ENCODE results near the gene ACACB.

Gene ACACB

GRCh38 chr12:109174468-109174867 lies 58.1 kb downstream of the ACACB start:
- Histone ChIP-seq H3K36me3 (peaks cover under 1% of the 10 kb centered on the region), H3K4me1 (ENCODE audit: control insufficient read depth in 1 of 2, insufficient read depth in 1 of 2, low read depth in 1 of 2, low read length in 1 of 2) (peaks cover 38 to 39% of the 10 kb centered on the region in 2 experiments), H3K4me3 (ENCODE audit: low read depth in 1 of 2, low read length in 1 of 2) (no peak overlapping the region), H3K9me3 (no peaks in the 10 kb centered on the region), H3K27ac (no peak overlapping the region), H3K27me3 (no peaks in the 10 kb centered on the region)
- TF ChIP-seq CTCF (IDR thresholded peaks at IDR 0.05), result no peak

- H3K27ac ChIP-seq, result peak overlapping the region; percentile 48
- no peaks in the 10 kb centered on the region for H3K9me3 ChIP-seq
- peaks cover 9% of the 10 kb centered on the region for H3K36me3 ChIP-seq
- H3K4me3 ChIP-seq (ENCODE audit: low read depth in 1 of 2, low read length in 1 of 2), result no peak overlapping the region
- H3K27me3 ChIP-seq, result no peaks in the 10 kb centered on the region
- no peak for TF ChIP-seq CTCF (IDR thresholded peaks at IDR 0.05)
- H3K4me1 ChIP-seq (ENCODE audit: control insufficient read depth in 1 of 2, insufficient read depth in 1 of 2, low read depth in 1 of 2, low read length in 1 of 2), result peaks cover 20 to 22% of the 10 kb centered on the region in 2 experiments
Observed at GRCh38 chr12:109178532-109178931, 62.1 kb downstream of the ACACB start.

GRCh38 chr12:109179927-109180326 lies 63.5 kb downstream of the ACACB start:
- Histone ChIP-seq H3K4me1 (ENCODE audit: control insufficient read depth in 1 of 2, insufficient read depth in 1 of 2, low read depth in 1 of 2, low read length in 1 of 2) (peaks cover 20 to 22% of the 10 kb centered on the region in 2 experiments), H3K36me3 (peaks cover 9% of the 10 kb centered on the region), H3K4me3 (ENCODE audit: low read depth in 1 of 2, low read length in 1 of 2) (no peak overlapping the region), H3K27me3 (no peaks in the 10 kb centered on the region), H3K27ac (no peak overlapping the region), H3K9me3 (no peaks in the 10 kb centered on the region)
- TF ChIP-seq CTCF (IDR thresholded peaks at IDR 0.05), result no peak

- H3K9me3 ChIP-seq, result no peaks in the 10 kb centered on the region
- H3K27ac ChIP-seq, result no peak overlapping the region
- peaks cover 22 to 24% of the 10 kb centered on the region in 2 experiments for H3K4me1 ChIP-seq (ENCODE audit: control insufficient read depth in 1 of 2, insufficient read depth in 1 of 2, low read depth in 1 of 2, low read length in 1 of 2)
- peaks cover 14% of the 10 kb centered on the region for H3K36me3 ChIP-seq
- H3K4me3 ChIP-seq (ENCODE audit: low read depth in 1 of 2, low read length in 1 of 2), result no peak overlapping the region
- no peaks in the 10 kb centered on the region for H3K27me3 ChIP-seq
- TF ChIP-seq CTCF (IDR thresholded peaks at IDR 0.05), result no peak
Observed at GRCh38 chr12:109182041-109182839, 65.9 kb downstream of the ACACB start.

GRCh38 chr12:109185441-109185840 lies 69.1 kb downstream of the ACACB start:
- Histone ChIP-seq H3K27ac (no peak overlapping the region), H3K36me3 (peaks cover 9% of the 10 kb centered on the region)

More at GRCh38 chr12:109185441-109185840, 69.1 kb downstream of the ACACB start:
- peaks cover 7 to 8% of the 10 kb centered on the region in 2 experiments for H3K4me1 ChIP-seq (ENCODE audit: control insufficient read depth in 1 of 2, insufficient read depth in 1 of 2, low read depth in 1 of 2, low read length in 1 of 2)
- no peak overlapping the region for H3K4me3 ChIP-seq (ENCODE audit: low read depth in 1 of 2, low read length in 1 of 2)
- no peaks in the 10 kb centered on the region for H3K9me3 ChIP-seq
- TF ChIP-seq CTCF (IDR thresholded peaks at IDR 0.05), result no peak
- no peaks in the 10 kb centered on the region for H3K27me3 ChIP-seq

All from neutrophil (primary cell).